AG09309 (cell line): Measurements from ENCODE around the gene RAB3GAP1.
"Not testable (repeated sequence)": the region's sequence is repeated elsewhere in the genome, so short reads cannot be mapped to it uniquely, and the experiment has no call there.

ENCODE experiments used
- DNase-seq: peaks from one replicate; pipeline ENCODE4 v3.0.0-alpha.2; 2010; ENCODE audit warnings: low read depth
- H3K4me3 ChIP-seq: 2 replicates; pipeline ENCODE4 v1.5.1; 2011; ENCODE audit warnings: mild to moderate bottlenecking, low read depth, low read length, moderate library complexity; ENCODE audit not compliant: control insufficient read depth
- CTCF ChIP-seq: IDR thresholded peaks from 2 replicates; pipeline ENCODE4 v1.5.1; 2011; ENCODE audit warnings: mild to moderate bottlenecking, low read depth, low read length, inconsistent platforms; ENCODE audit not compliant: insufficient read depth, control insufficient read depth; ENCODE audit errors: missing control alignments

The RAB3GAP1 gene

GRCh38 chr2:135072125-135072997 lies 20.3 kb downstream of the RAB3GAP1 start:
- no peak overlapping the region for H3K4me3 ChIP-seq
- DNase-seq: no peak
- no peak for TF ChIP-seq CTCF

- DNase-seq: no peak
- no peak overlapping the region for H3K4me3 ChIP-seq
- TF ChIP-seq CTCF: no peak
Measured at GRCh38 chr2:135074216-135074615, 22.1 kb downstream of the RAB3GAP1 start.

GRCh38 chr2:135076556-135076955 lies 24.5 kb downstream of the RAB3GAP1 start:
- TF ChIP-seq CTCF: no peak
- no peak overlapping the region for H3K4me3 ChIP-seq
- no peak for DNase-seq

GRCh38 chr2:135078417-135078816 lies 26.3 kb downstream of the RAB3GAP1 start:
- no peak for DNase-seq
- no peak overlapping the region for H3K4me3 ChIP-seq
- TF ChIP-seq CTCF: no peak

GRCh38 chr2:135086222-135086621 lies 34.1 kb downstream of the RAB3GAP1 start:
- DNase-seq: no peak
- TF ChIP-seq CTCF: no peak

GRCh38 chr2:135089597-135089996 lies 37.5 kb downstream of the RAB3GAP1 start:
- DNase-seq, H3K4me3 ChIP-seq: not testable (repeated sequence)

More at GRCh38 chr2:135086222-135086621, 34.1 kb downstream of the RAB3GAP1 start:
- H3K4me3 ChIP-seq: no peak overlapping the region

GRCh38 chr2:135091681-135092080 lies 39.6 kb downstream of the RAB3GAP1 start:
- TF ChIP-seq CTCF: no peak
- no peak for DNase-seq

More at GRCh38 chr2:135091681-135092080, 39.6 kb downstream of the RAB3GAP1 start:
- no peak overlapping the region for H3K4me3 ChIP-seq
